ENCODE data around the gene CACYBP. TPM values are rescaled to one million over a fixed set of nuclear protein-coding genes. Genes with fewer than 3 reads are reported as not detected.
A peak's percentile ranks its signal among the peaks of the same experiment; 100 is the strongest.

The CACYBP gene
- total RNA-seq, 1 donor, result 96.9 TPM

GRCh38 chr1:174990382-174990999 is 9.3 kb upstream of the CACYBP start:
- no peaks in the 10 kb centered on the region for H3K27me3 ChIP-seq (ENCODE audit: insufficient read depth, low read length)
- peak overlapping the region; percentile 36 for H3K4me3 ChIP-seq (ENCODE audit: low read length)
- H3K9me3 ChIP-seq (ENCODE audit: low read depth, low read length), result no peaks in the 10 kb centered on the region
- H3K4me1 ChIP-seq (ENCODE audit: insufficient read depth, low read length), result peaks cover 4% of the 10 kb centered on the region

GRCh38 chr1:174991473-174991872 is 8.3 kb upstream of the CACYBP start:
- Histone ChIP-seq H3K27me3 (ENCODE audit: insufficient read depth, low read length) (no peaks in the 10 kb centered on the region), H3K4me3 (ENCODE audit: low read length) (no peak overlapping the region), H3K4me1 (ENCODE audit: insufficient read depth, low read length) (peaks cover 4% of the 10 kb centered on the region), H3K9me3 (ENCODE audit: low read depth, low read length) (no peaks in the 10 kb centered on the region)

GRCh38 chr1:174995121-174995520 is 4.6 kb upstream of the CACYBP start:
- no peaks in the 10 kb centered on the region for H3K9me3 ChIP-seq (ENCODE audit: low read depth, low read length)
- H3K4me1 ChIP-seq (ENCODE audit: insufficient read depth, low read length), result peaks cover 11% of the 10 kb centered on the region
- no peak overlapping the region for H3K4me3 ChIP-seq (ENCODE audit: low read length)
- H3K27me3 ChIP-seq (ENCODE audit: insufficient read depth, low read length), result no peaks in the 10 kb centered on the region

- Histone ChIP-seq H3K4me3 (ENCODE audit: low read length) (no peak overlapping the region), H3K9me3 (ENCODE audit: low read depth, low read length) (no peaks in the 10 kb centered on the region), H3K27me3 (ENCODE audit: insufficient read depth, low read length) (no peaks in the 10 kb centered on the region), H3K4me1 (ENCODE audit: insufficient read depth, low read length) (peaks cover 17% of the 10 kb centered on the region)
Observed at GRCh38 chr1:174995916-174996315, 3.8 kb upstream of the CACYBP start.

GRCh38 chr1:174996476-174996875 is 3.3 kb upstream of the CACYBP start:
- H3K4me3 ChIP-seq (ENCODE audit: low read length), result no peak overlapping the region
- no peaks in the 10 kb centered on the region for H3K27me3 ChIP-seq (ENCODE audit: insufficient read depth, low read length)
- peaks cover 22% of the 10 kb centered on the region for H3K4me1 ChIP-seq (ENCODE audit: insufficient read depth, low read length)
- H3K9me3 ChIP-seq (ENCODE audit: low read depth, low read length), result no peaks in the 10 kb centered on the region

GRCh38 chr1:174997041-174997440 is 2.7 kb upstream of the CACYBP start:
- Histone ChIP-seq H3K4me3 (ENCODE audit: low read length) (no peak overlapping the region), H3K27me3 (ENCODE audit: insufficient read depth, low read length) (no peaks in the 10 kb centered on the region), H3K4me1 (ENCODE audit: insufficient read depth, low read length) (peaks cover 27% of the 10 kb centered on the region), H3K9me3 (ENCODE audit: low read depth, low read length) (no peaks in the 10 kb centered on the region)

- H3K27me3 ChIP-seq (ENCODE audit: insufficient read depth, low read length), result no peaks in the 10 kb centered on the region
- peaks cover 30% of the 10 kb centered on the region for H3K4me1 ChIP-seq (ENCODE audit: insufficient read depth, low read length)
- H3K9me3 ChIP-seq (ENCODE audit: low read depth, low read length), result no peaks in the 10 kb centered on the region
- peak overlapping the region; percentile 73 for H3K4me3 ChIP-seq (ENCODE audit: low read length)
Observed at GRCh38 chr1:174998569-174999215, 1.1 kb upstream of the CACYBP start.

- Histone ChIP-seq H3K27me3 (ENCODE audit: insufficient read depth, low read length) (no peaks in the 10 kb centered on the region), H3K4me1 (ENCODE audit: insufficient read depth, low read length) (peaks cover 30% of the 10 kb centered on the region), H3K4me3 (ENCODE audit: low read length) (peak overlapping the region; percentile 73), H3K9me3 (ENCODE audit: low read depth, low read length) (no peaks in the 10 kb centered on the region)
Observed at GRCh38 chr1:174999216-174999935, 371 bp upstream of the CACYBP start.

GRCh38 chr1:175000697-175001187 is 995 bp downstream of the CACYBP start:
- Histone ChIP-seq H3K4me1 (ENCODE audit: insufficient read depth, low read length) (peaks cover 30% of the 10 kb centered on the region), H3K9me3 (ENCODE audit: low read depth, low read length) (no peaks in the 10 kb centered on the region), H3K27me3 (ENCODE audit: insufficient read depth, low read length) (no peaks in the 10 kb centered on the region), H3K4me3 (ENCODE audit: low read length) (peak overlapping the region; percentile 73)

- H3K4me1 ChIP-seq (ENCODE audit: insufficient read depth, low read length), result peaks cover 28% of the 10 kb centered on the region
- no peaks in the 10 kb centered on the region for H3K9me3 ChIP-seq (ENCODE audit: low read depth, low read length)
- no peaks in the 10 kb centered on the region for H3K27me3 ChIP-seq (ENCODE audit: insufficient read depth, low read length)
- H3K4me3 ChIP-seq (ENCODE audit: low read length), result no peak overlapping the region
Observed at GRCh38 chr1:175002910-175003517, 3.3 kb downstream of the CACYBP start.

- H3K4me3 ChIP-seq (ENCODE audit: low read length), result no peak overlapping the region
- H3K4me1 ChIP-seq (ENCODE audit: insufficient read depth, low read length), result peaks cover 23% of the 10 kb centered on the region
- no peaks in the 10 kb centered on the region for H3K9me3 ChIP-seq (ENCODE audit: low read depth, low read length)
- H3K27me3 ChIP-seq (ENCODE audit: insufficient read depth, low read length), result no peaks in the 10 kb centered on the region
Observed at GRCh38 chr1:175003521-175003920, 3.8 kb downstream of the CACYBP start.

GRCh38 chr1:175005085-175005783 is 5.5 kb downstream of the CACYBP start:
- H3K27me3 ChIP-seq (ENCODE audit: insufficient read depth, low read length), result no peaks in the 10 kb centered on the region
- H3K4me3 ChIP-seq (ENCODE audit: low read length), result no peak overlapping the region
- H3K4me1 ChIP-seq (ENCODE audit: insufficient read depth, low read length), result peaks cover 19% of the 10 kb centered on the region
- H3K9me3 ChIP-seq (ENCODE audit: low read depth, low read length), result no peaks in the 10 kb centered on the region

- H3K9me3 ChIP-seq (ENCODE audit: low read depth, low read length), result no peaks in the 10 kb centered on the region
- H3K4me3 ChIP-seq (ENCODE audit: low read length), result no peak overlapping the region
- H3K27me3 ChIP-seq (ENCODE audit: insufficient read depth, low read length), result no peaks in the 10 kb centered on the region
- no peaks in the 10 kb centered on the region for H3K4me1 ChIP-seq (ENCODE audit: insufficient read depth, low read length)
Observed at GRCh38 chr1:175009532-175009931, 9.8 kb downstream of the CACYBP start.

GRCh38 chr1:175013445-175013844 is 13.7 kb downstream of the CACYBP start:
- no peaks in the 10 kb centered on the region for H3K9me3 ChIP-seq (ENCODE audit: low read depth, low read length)
- H3K4me3 ChIP-seq (ENCODE audit: low read length), result no peak overlapping the region
- no peaks in the 10 kb centered on the region for H3K4me1 ChIP-seq (ENCODE audit: insufficient read depth, low read length)
- no peaks in the 10 kb centered on the region for H3K27me3 ChIP-seq (ENCODE audit: insufficient read depth, low read length)
